Epidermal melanocyte (primary cell): ENCODE data around the gene MAB21L2.

Experiments used
- DNase-seq: peaks from one replicate; pipeline ENCODE4 v3.0.0; 2011; ENCODE audit warnings: low spot score; ENCODE audit not compliant: insufficient read length

The MAB21L2 gene

DNA sequence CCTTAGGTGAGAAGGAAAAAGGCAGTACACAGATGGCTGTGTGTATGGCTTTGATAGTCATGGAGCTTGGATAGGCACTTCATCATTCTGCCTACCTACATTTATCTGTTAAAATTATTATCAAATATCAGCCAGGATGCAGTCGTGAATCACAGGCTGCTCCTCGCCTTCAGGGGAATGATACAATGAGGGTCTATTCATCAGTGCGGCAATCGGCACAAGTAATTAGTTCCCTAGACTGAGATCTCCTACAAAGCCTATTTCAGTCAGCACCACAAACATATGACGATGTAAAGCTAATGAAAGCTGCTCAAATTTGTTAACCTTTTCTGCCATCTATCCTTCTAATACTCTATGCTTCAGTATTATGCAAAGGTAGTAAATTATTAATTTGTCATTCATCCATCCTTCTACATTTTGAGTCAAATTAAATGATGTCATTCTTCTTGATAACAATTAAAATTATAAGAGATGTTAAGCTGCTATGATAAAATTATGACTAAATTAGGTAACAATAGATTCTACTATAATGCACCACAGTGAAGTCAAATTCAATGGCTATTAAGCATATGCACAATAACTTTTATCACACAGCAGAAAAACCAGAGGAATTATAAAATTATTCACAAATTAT, 19.0 kb downstream of the MAB21L2 start:
- peak; percentile 22 for DNase-seq

GRCh38 chr4:150609131-150609530, 27.2 kb downstream of the MAB21L2 start:
- no peak for DNase-seq

- DNase-seq = no peak
These were observed 37.1 kb downstream of the MAB21L2 start for GRCh38 chr4:150619042-150619441.

- DNase-seq = no peak
These were observed 42.1 kb downstream of the MAB21L2 start for GRCh38 chr4:150624055-150624454.

- DNase-seq = no peak
These were observed 43.1 kb downstream of the MAB21L2 start for GRCh38 chr4:150625033-150625432.

- no peak for DNase-seq
These were observed 46.1 kb downstream of the MAB21L2 start for GRCh38 chr4:150628073-150628472.

DNA sequence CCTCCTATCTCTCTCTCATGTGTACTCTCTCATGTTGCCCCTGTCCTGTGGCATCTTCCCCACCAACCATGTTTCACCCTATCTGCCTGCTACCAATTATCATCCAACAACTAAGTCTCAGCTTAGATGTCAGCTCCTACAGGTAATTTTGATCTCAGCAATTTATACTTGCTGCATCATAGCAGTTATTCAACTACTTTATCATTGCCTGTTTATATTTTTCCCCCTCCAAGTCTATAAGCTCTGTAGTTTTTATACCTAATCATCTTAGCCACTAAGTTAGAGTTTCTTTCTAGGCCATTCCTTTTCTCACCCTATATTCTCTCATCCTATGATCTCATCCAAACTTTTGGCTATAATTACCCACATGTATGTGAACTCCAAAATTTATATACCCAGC, 50.7 kb downstream of the MAB21L2 start:
- DNase-seq = no peak
